Panc1 (cell line): ENCODE measurements around the gene DHRSX. TPM values are rescaled to one million over a fixed set of nuclear protein-coding genes. Genes with fewer than 3 reads are reported as not detected.

ENCODE experiments used
- ATAC-seq: fragments of 200-7000 bp; cut with Tn5 transposase; 2 replicates; pipeline ENCODE4 v1.9.1; 2020; ENCODE audit warnings: mild to moderate bottlenecking, moderate library complexity
- BruUV-seq: library from RNA; stranded (reverse); fragments of 400-500 nt; replicated peaks from 2 replicates; lab custom pipeline; 2021; lab: Mats Ljungman, UMichigan
- CTCF ChIA-PET: fragments of 300-600 bp; sonication (Branson Sonifier 250); formaldehyde crosslinking; loops from one replicate; lab custom pipeline; 2022; ENCODE audit warnings: antibody characterized with exemption; lab: Charles Lee
- POLR2A ChIA-PET: fragments of 300-600 bp; sonication (Branson Sonifier 250); formaldehyde crosslinking; loops from one replicate; lab custom pipeline; 2022; ENCODE audit warnings: antibody characterized with exemption; lab: Charles Lee
- DNase-seq: peaks from one replicate; pipeline ENCODE4 v3.0.0-alpha.2; 2010; ENCODE audit warnings: low read depth, low spot score
- H3K27ac ChIP-seq: 2 replicates; pipeline ENCODE4 v1.5.1; 2011; ENCODE audit warnings: mild to moderate bottlenecking, low read length, inconsistent platforms
- H3K27me3 ChIP-seq: fragments of 200-500 bp; sonication (Bioruptor generic); 2 replicates; pipeline ENCODE4 v1.6.0; 2014; ENCODE audit warnings: low read length, inconsistent platforms; ENCODE audit not compliant: control insufficient read depth, insufficient read depth
- H3K36me3 ChIP-seq: fragments of 200-500 bp; sonication (Bioruptor generic); 2 replicates; pipeline ENCODE4 v1.5.1; 2014; ENCODE audit warnings: inconsistent platforms, mild to moderate bottlenecking, low read length, moderate library complexity; ENCODE audit not compliant: control insufficient read depth, insufficient read depth
- H3K4me1 ChIP-seq: 2 replicates; pipeline ENCODE4 v1.5.1; 2011; ENCODE audit warnings: inconsistent platforms, mild to moderate bottlenecking, low read length, moderate library complexity; ENCODE audit not compliant: control insufficient read depth, insufficient read depth
- H3K4me3 ChIP-seq, 2 experiments: 2 replicates each; pipeline ENCODE4 v1.5.1; 2011 to 2012; ENCODE audit warnings: low read depth in 2 of 2, low read length in 2 of 2, mild to moderate bottlenecking in 2 of 2, inconsistent platforms in 1 of 2, moderate library complexity in 1 of 2
- H3K9me3 ChIP-seq: fragments of 200-500 bp; sonication (Bioruptor generic); 2 replicates; pipeline ENCODE4 v1.5.1; 2014; ENCODE audit warnings: low read depth, mild to moderate bottlenecking, inconsistent platforms, low read length, moderate library complexity; ENCODE audit not compliant: control insufficient read depth, insufficient read depth
- POLR2AphosphoS5 ChIP-seq: IDR thresholded peaks from 2 replicates; pipeline ENCODE4 v1.6.1; 2012; ENCODE audit warnings: mild to moderate bottlenecking, low read depth, low read length, moderate library complexity
- SIN3A ChIP-seq: IDR thresholded peaks from 2 replicates; pipeline ENCODE4 v1.6.1; 2012; ENCODE audit warnings: low read depth, mild to moderate bottlenecking, low read length, moderate library complexity, borderline replicate concordance; ENCODE audit not compliant: insufficient read depth
- TCF7L2 ChIP-seq: IDR thresholded peaks from 2 replicates; pipeline ENCODE4 v1.6.1; 2011; ENCODE audit warnings: mild to moderate bottlenecking, low read depth, low read length, inconsistent platforms
- in situ Hi-C: cut with HindIII; loops from 2 replicates; pipeline ENCODE4 v1.10.0; 2016; ENCODE audit warnings: low sequenced_read_pairs, low pct_unique_long_range_greater_than_20kb
- intact Hi-C: fragments of 100-400 bp; cut with micrococcal nuclease; formaldehyde crosslinking; loops from one replicate; pipeline ENCODE4 v1.10.0; 2022; ENCODE audit not compliant: unreplicated experiment
- total RNA-seq: library from RNA; stranded (reverse); gene quantifications from one replicate; pipeline ENCODE4 v1.2.1, GENCODE V29; 2021; ENCODE audit not compliant: unreplicated experiment
- TF ChIP-seq, protein P1 (sequence below), 2 experiments: IDR thresholded peaks; 2 replicates each; pipeline ENCODE4 v1.6.1; 2011 to 2012; ENCODE audit warnings: low read depth in 2 of 2, control low read depth in 1 of 2, low read length in 1 of 2, mild to moderate bottlenecking in 1 of 2, moderate library complexity in 1 of 2; ENCODE audit not compliant: insufficient read depth in 1 of 2
- TF ChIP-seq, protein P2 (sequence below): fragments of 450-650 bp; IDR thresholded peaks from 2 replicates; pipeline ENCODE4 v1.5.1; 2017; ENCODE audit warnings: mild to moderate bottlenecking

DHRSX gene
- total RNA-seq, 1 experiment from 2014 or later = 20.1 TPM

- no peaks in the 10 kb centered on the region for H3K27me3 ChIP-seq
- no TSS peak for BruUV-seq
- no peak overlapping the region for H3K4me3 ChIP-seq
- in situ Hi-C loops = no loop called here
- ChIA-PET POLR2A (no interaction called here), CTCF (no interaction called here)
- H3K36me3 ChIP-seq = no peaks in the 10 kb centered on the region
- ATAC-seq (no peak), DNase-seq (no peak)
- no peak for TF ChIP-seq SIN3A
- no peak for TF ChIP-seq TCF7L2
- no peak for TF ChIP-seq POLR2AphosphoS5
- TF ChIP-seq, protein P1, sequence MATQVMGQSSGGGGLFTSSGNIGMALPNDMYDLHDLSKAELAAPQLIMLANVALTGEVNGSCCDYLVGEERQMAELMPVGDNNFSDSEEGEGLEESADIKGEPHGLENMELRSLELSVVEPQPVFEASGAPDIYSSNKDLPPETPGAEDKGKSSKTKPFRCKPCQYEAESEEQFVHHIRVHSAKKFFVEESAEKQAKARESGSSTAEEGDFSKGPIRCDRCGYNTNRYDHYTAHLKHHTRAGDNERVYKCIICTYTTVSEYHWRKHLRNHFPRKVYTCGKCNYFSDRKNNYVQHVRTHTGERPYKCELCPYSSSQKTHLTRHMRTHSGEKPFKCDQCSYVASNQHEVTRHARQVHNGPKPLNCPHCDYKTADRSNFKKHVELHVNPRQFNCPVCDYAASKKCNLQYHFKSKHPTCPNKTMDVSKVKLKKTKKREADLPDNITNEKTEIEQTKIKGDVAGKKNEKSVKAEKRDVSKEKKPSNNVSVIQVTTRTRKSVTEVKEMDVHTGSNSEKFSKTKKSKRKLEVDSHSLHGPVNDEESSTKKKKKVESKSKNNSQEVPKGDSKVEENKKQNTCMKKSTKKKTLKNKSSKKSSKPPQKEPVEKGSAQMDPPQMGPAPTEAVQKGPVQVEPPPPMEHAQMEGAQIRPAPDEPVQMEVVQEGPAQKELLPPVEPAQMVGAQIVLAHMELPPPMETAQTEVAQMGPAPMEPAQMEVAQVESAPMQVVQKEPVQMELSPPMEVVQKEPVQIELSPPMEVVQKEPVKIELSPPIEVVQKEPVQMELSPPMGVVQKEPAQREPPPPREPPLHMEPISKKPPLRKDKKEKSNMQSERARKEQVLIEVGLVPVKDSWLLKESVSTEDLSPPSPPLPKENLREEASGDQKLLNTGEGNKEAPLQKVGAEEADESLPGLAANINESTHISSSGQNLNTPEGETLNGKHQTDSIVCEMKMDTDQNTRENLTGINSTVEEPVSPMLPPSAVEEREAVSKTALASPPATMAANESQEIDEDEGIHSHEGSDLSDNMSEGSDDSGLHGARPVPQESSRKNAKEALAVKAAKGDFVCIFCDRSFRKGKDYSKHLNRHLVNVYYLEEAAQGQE (IDR thresholded peaks at IDR 0.05; ENCODE audit: insufficient read depth in 1 of 2, low read depth in 2 of 2, low read length in 1 of 2) = no peak
- TF ChIP-seq, protein P2, sequence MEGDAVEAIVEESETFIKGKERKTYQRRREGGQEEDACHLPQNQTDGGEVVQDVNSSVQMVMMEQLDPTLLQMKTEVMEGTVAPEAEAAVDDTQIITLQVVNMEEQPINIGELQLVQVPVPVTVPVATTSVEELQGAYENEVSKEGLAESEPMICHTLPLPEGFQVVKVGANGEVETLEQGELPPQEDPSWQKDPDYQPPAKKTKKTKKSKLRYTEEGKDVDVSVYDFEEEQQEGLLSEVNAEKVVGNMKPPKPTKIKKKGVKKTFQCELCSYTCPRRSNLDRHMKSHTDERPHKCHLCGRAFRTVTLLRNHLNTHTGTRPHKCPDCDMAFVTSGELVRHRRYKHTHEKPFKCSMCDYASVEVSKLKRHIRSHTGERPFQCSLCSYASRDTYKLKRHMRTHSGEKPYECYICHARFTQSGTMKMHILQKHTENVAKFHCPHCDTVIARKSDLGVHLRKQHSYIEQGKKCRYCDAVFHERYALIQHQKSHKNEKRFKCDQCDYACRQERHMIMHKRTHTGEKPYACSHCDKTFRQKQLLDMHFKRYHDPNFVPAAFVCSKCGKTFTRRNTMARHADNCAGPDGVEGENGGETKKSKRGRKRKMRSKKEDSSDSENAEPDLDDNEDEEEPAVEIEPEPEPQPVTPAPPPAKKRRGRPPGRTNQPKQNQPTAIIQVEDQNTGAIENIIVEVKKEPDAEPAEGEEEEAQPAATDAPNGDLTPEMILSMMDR = no peak
- H3K27ac ChIP-seq = no peak overlapping the region
- H3K9me3 ChIP-seq = no peaks in the 10 kb centered on the region
- no peaks in the 10 kb centered on the region for H3K4me1 ChIP-seq
- intact Hi-C loops = no loop called here
These were observed 152.6 kb downstream of the DHRSX start for GRCh38 chrX:2348211-2348610.

DNA sequence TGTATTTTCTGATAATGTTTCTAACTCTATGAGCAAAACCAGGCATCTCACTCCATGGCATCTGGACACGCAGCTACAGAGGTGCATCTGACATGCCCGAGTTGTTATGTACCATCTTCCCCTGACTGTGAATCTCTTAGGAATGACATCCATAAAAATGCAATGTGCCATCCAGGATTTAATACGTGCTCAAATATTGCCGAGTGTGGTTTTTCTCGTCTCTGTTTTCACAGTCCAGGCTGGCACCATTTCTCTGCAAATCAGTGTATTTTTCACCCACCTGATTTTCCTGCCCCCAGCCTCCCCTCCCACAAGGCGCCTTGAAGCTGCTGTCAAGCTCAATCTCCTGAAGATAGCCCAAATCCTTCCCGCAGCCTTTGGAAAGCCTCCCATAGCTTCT is 154.6 kb downstream of the DHRSX start:
- ChIA-PET CTCF (no interaction called here), POLR2A (no interaction called here)
- in situ Hi-C loops (no loop called here), intact Hi-C loops (no loop called here)
- H3K4me3 ChIP-seq = no peak overlapping the region
- H3K9me3 ChIP-seq = no peaks in the 10 kb centered on the region
- ATAC-seq (no peak), DNase-seq (no peak)
- BruUV-seq = no TSS peak
- no peaks in the 10 kb centered on the region for H3K4me1 ChIP-seq
- H3K36me3 ChIP-seq = no peaks in the 10 kb centered on the region
- no peak overlapping the region for H3K27ac ChIP-seq
- TF ChIP-seq, protein P2 = no peak
- TF ChIP-seq SIN3A = no peak
- no peak for TF ChIP-seq POLR2AphosphoS5
- TF ChIP-seq, protein P1 (IDR thresholded peaks at IDR 0.05; ENCODE audit: insufficient read depth in 1 of 2, low read depth in 2 of 2, low read length in 1 of 2) = no peak
- no peak for TF ChIP-seq TCF7L2
- H3K27me3 ChIP-seq = no peaks in the 10 kb centered on the region
